WTC11 (cell line): ENCODE data around the gene PPP2R2C. TPM values are rescaled to one million over a fixed set of nuclear protein-coding genes. Genes with fewer than 3 reads are reported as not detected.

ENCODE experiments used
- ATAC-seq: fragments of 200-7000 bp; cut with Tn5 transposase; 2 replicates; pipeline ENCODE4 v1.10.0; 2021; ENCODE audit warnings: mild to moderate bottlenecking, moderate library complexity
- CTCF ChIA-PET: fragments of 300-600 bp; sonication (Branson Sonifier 250); formaldehyde crosslinking; loops from one replicate; lab custom pipeline; 2021; ENCODE audit warnings: antibody characterized with exemption; lab: Charles Lee
- POLR2A ChIA-PET: fragments of 350-600 bp; sonication (Branson Sonifier 250); formaldehyde crosslinking; loops from one replicate; lab custom pipeline; 2021; ENCODE audit warnings: antibody characterized with exemption; lab: Charles Lee
- DNase-seq: peaks from one replicate; pipeline ENCODE4 v3.0.0; 2021; ENCODE audit warnings: low spot score
- H3K27ac Mint-ChIP-seq: 2 replicates; pipeline ENCODE4 v1.8.0; 2021; ENCODE audit warnings: mixed read lengths
- H3K27me3 Mint-ChIP-seq: 2 replicates; pipeline ENCODE4 v1.8.0; 2021; ENCODE audit warnings: low read depth, mild to moderate bottlenecking, moderate library complexity, mixed read lengths
- H3K36me3 Mint-ChIP-seq: 2 replicates; pipeline ENCODE4 v1.8.0; 2021; ENCODE audit warnings: mixed read lengths
- H3K4me1 Mint-ChIP-seq: 2 replicates; pipeline ENCODE4 v1.8.0; 2022; ENCODE audit warnings: mixed read lengths
- H3K4me3 Mint-ChIP-seq: 2 replicates; pipeline ENCODE4 v1.8.0; 2021; ENCODE audit warnings: mild to moderate bottlenecking, moderate library complexity, mixed read lengths
- H3K9me3 Mint-ChIP-seq: 2 replicates; pipeline ENCODE4 v1.8.0; 2021; ENCODE audit warnings: mixed read lengths
- ATF1 ChIP-seq: sonication (generic); formaldehyde crosslinking; IDR thresholded peaks from 2 replicates; pipeline ENCODE4 v1.8.1; 2023; ENCODE audit warnings: mild to moderate bottlenecking, moderate library complexity, missing genetic modification reagents
- ELF4 ChIP-seq: sonication (generic); formaldehyde crosslinking; IDR thresholded peaks from 2 replicates; pipeline ENCODE4 v1.8.1; 2022; ENCODE audit warnings: low read depth, mild to moderate bottlenecking, moderate library complexity, missing genetic modification reagents
- EMX1 ChIP-seq: fragments of 250-450 bp; sonication (Bioruptor Pico); IDR thresholded peaks from 2 replicates; pipeline ENCODE4 v1.8.0; 2021; ENCODE audit warnings: mild to moderate bottlenecking
- FOXK1 ChIP-seq: sonication (generic); formaldehyde crosslinking; IDR thresholded peaks from 2 replicates; pipeline ENCODE4 v1.8.0; 2022; ENCODE audit warnings: mild to moderate bottlenecking, moderate library complexity, missing genetic modification reagents
- HMGA2 ChIP-seq: fragments of 250-450 bp; sonication (Bioruptor Pico); IDR thresholded peaks from 2 replicates; pipeline ENCODE4 v1.4.0; 2021; ENCODE audit warnings: mild to moderate bottlenecking, moderate library complexity
- NFATC4 ChIP-seq: fragments of 250-450 bp; sonication (Bioruptor Pico); IDR thresholded peaks from 2 replicates; pipeline ENCODE4 v1.9.0; 2021; ENCODE audit warnings: mild to moderate bottlenecking
- NFYB ChIP-seq: sonication (generic); formaldehyde crosslinking; conservative IDR thresholded peaks from 2 replicates; pipeline ENCODE4 v1.8.0; 2022; ENCODE audit warnings: low read depth, missing genetic modification reagents
- NR3C1 ChIP-seq: sonication (generic); formaldehyde crosslinking; conservative IDR thresholded peaks from 2 replicates; pipeline ENCODE4 v1.8.1; 2023; ENCODE audit warnings: low read depth, mild to moderate bottlenecking, missing genetic modification reagents
- RORB ChIP-seq: fragments of 250-450 bp; sonication (Bioruptor Pico); IDR thresholded peaks from 2 replicates; pipeline ENCODE4 v1.9.0; 2021; ENCODE audit warnings: mild to moderate bottlenecking
- SMAD4 ChIP-seq: sonication (generic); formaldehyde crosslinking; IDR thresholded peaks from 2 replicates; pipeline ENCODE4 v1.8.0; 2022; ENCODE audit warnings: mild to moderate bottlenecking, missing genetic modification reagents
- ZNF232 ChIP-seq: sonication (generic); formaldehyde crosslinking; IDR thresholded peaks from 2 replicates; pipeline ENCODE4 v1.8.0; 2022; ENCODE audit warnings: mild to moderate bottlenecking, missing genetic modification reagents
- ZNF416 ChIP-seq: fragments of 250-450 bp; sonication (Bioruptor Pico); IDR thresholded peaks from 2 replicates; pipeline ENCODE4 v1.9.0; 2021; ENCODE audit warnings: mild to moderate bottlenecking, inconsistent platforms
- ZNF423 ChIP-seq: fragments of 250-450 bp; sonication (Bioruptor Pico); IDR thresholded peaks from 2 replicates; pipeline ENCODE4 v2.1.2; 2022; ENCODE audit warnings: mild to moderate bottlenecking, moderate library complexity
- total RNA-seq: library from RNA; stranded (reverse); gene quantifications from 3 replicates; pipeline ENCODE4 v1.2.3, GENCODE V29; 2021
- TF ChIP-seq, protein P1 (sequence below): sonication (generic); formaldehyde crosslinking; IDR thresholded peaks from 2 replicates; pipeline ENCODE4 v1.8.1; 2023; ENCODE audit warnings: mild to moderate bottlenecking, missing genetic modification reagents, borderline replicate concordance
- TF ChIP-seq, protein P2 (sequence below): fragments of 250-450 bp; sonication (Bioruptor Pico); IDR thresholded peaks from 2 replicates; pipeline ENCODE4 v1.9.0; 2021; ENCODE audit warnings: mild to moderate bottlenecking
- TF ChIP-seq, protein P3 (sequence below): sonication (generic); formaldehyde crosslinking; IDR thresholded peaks from 2 replicates; pipeline ENCODE4 v1.8.0; 2023; ENCODE audit warnings: missing genetic modification reagents
- TF ChIP-seq, protein P4 (sequence below): sonication (generic); formaldehyde crosslinking; IDR thresholded peaks from 2 replicates; pipeline ENCODE4 v1.8.0; 2022; ENCODE audit warnings: missing genetic modification reagents
- TF ChIP-seq, protein P5 (sequence below): sonication (generic); formaldehyde crosslinking; IDR thresholded peaks from 2 replicates; pipeline ENCODE4 v1.8.1; 2023; ENCODE audit warnings: mild to moderate bottlenecking, missing genetic modification reagents
- TF ChIP-seq, protein P6 (sequence below): sonication (generic); formaldehyde crosslinking; IDR thresholded peaks from 2 replicates; pipeline ENCODE4 v1.8.1; 2022; ENCODE audit warnings: missing genetic modification reagents, borderline replicate concordance
- TF ChIP-seq, protein P7 (sequence below): sonication (generic); formaldehyde crosslinking; conservative IDR thresholded peaks from 2 replicates; pipeline ENCODE4 v1.8.1; 2022; ENCODE audit warnings: mild to moderate bottlenecking, missing genetic modification reagents

The PPP2R2C gene
- total RNA-seq, 1 experiment from 2014 or later: 11.5 TPM

DNA sequence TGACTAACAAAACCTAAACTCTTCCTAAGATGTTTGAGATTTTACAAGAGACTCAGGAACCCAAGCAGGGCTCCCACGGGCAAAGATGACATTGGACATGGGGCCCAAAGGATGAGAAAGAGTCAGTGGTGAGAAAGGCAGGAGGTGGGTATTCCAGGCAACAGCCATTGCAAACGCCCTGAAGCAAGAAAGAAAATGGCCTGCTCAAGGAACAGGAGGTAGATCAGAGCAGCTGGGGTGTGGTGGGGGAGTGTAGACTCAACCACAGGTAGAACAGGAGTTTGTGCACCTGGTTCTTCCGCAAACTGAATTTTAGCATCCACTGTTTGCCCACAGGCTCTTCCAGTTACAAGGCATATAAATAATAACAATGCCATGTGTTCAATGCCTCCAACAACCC, 3.3 kb downstream of the PPP2R2C start (continued):
- TF ChIP-seq, protein P1, sequence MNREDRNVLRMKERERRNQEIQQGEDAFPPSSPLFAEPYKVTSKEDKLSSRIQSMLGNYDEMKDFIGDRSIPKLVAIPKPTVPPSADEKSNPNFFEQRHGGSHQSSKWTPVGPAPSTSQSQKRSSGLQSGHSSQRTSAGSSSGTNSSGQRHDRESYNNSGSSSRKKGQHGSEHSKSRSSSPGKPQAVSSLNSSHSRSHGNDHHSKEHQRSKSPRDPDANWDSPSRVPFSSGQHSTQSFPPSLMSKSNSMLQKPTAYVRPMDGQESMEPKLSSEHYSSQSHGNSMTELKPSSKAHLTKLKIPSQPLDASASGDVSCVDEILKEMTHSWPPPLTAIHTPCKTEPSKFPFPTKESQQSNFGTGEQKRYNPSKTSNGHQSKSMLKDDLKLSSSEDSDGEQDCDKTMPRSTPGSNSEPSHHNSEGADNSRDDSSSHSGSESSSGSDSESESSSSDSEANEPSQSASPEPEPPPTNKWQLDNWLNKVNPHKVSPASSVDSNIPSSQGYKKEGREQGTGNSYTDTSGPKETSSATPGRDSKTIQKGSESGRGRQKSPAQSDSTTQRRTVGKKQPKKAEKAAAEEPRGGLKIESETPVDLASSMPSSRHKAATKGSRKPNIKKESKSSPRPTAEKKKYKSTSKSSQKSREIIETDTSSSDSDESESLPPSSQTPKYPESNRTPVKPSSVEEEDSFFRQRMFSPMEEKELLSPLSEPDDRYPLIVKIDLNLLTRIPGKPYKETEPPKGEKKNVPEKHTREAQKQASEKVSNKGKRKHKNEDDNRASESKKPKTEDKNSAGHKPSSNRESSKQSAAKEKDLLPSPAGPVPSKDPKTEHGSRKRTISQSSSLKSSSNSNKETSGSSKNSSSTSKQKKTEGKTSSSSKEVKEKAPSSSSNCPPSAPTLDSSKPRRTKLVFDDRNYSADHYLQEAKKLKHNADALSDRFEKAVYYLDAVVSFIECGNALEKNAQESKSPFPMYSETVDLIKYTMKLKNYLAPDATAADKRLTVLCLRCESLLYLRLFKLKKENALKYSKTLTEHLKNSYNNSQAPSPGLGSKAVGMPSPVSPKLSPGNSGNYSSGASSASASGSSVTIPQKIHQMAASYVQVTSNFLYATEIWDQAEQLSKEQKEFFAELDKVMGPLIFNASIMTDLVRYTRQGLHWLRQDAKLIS (CRISPR knock-in tag): no peak
- TF ChIP-seq, all 79 proteins: peak for 0

DNA sequence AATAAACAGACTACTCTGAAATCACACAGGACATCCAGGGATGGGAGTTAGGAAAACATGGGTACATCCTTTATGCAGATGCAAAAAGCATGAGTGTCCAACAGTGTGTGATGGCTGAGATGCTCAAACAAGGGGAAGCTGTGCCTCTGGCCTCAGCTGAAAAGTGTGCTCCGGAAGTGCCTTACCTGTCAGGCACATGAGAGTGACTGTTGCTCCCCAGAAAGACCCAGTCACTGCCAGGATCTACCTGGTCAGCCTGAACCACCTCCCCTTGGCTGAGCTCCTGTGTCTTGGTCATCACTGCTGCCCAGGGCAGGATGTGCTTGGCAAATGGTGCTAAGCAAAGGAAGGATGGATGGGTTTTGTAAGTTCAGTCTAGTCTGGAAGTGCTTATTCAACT, 4.0 kb downstream of the PPP2R2C start:
- H3K27me3 Mint-ChIP-seq: peaks cover 48% of the 10 kb centered on the region
- no peaks in the 10 kb centered on the region for H3K9me3 Mint-ChIP-seq
- no peaks in the 10 kb centered on the region for H3K36me3 Mint-ChIP-seq
- ChIA-PET CTCF (no interaction called here), POLR2A (no interaction called here)
- no peak for TF ChIP-seq SMAD4 (CRISPR knock-in tag)
- TF ChIP-seq ZNF423 (CRISPR knock-in tag): no peak
- TF ChIP-seq HMGA2: no peak
- no peak for TF ChIP-seq NFATC4 (CRISPR knock-in tag)
- TF ChIP-seq NFYB (CRISPR knock-in tag): no peak
- TF ChIP-seq, protein P2, sequence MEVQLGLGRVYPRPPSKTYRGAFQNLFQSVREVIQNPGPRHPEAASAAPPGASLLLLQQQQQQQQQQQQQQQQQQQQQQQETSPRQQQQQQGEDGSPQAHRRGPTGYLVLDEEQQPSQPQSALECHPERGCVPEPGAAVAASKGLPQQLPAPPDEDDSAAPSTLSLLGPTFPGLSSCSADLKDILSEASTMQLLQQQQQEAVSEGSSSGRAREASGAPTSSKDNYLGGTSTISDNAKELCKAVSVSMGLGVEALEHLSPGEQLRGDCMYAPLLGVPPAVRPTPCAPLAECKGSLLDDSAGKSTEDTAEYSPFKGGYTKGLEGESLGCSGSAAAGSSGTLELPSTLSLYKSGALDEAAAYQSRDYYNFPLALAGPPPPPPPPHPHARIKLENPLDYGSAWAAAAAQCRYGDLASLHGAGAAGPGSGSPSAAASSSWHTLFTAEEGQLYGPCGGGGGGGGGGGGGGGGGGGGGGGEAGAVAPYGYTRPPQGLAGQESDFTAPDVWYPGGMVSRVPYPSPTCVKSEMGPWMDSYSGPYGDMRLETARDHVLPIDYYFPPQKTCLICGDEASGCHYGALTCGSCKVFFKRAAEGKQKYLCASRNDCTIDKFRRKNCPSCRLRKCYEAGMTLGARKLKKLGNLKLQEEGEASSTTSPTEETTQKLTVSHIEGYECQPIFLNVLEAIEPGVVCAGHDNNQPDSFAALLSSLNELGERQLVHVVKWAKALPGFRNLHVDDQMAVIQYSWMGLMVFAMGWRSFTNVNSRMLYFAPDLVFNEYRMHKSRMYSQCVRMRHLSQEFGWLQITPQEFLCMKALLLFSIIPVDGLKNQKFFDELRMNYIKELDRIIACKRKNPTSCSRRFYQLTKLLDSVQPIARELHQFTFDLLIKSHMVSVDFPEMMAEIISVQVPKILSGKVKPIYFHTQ (CRISPR knock-in tag): no peak
- TF ChIP-seq EMX1 (CRISPR knock-in tag): no peak
- TF ChIP-seq, protein P3, sequence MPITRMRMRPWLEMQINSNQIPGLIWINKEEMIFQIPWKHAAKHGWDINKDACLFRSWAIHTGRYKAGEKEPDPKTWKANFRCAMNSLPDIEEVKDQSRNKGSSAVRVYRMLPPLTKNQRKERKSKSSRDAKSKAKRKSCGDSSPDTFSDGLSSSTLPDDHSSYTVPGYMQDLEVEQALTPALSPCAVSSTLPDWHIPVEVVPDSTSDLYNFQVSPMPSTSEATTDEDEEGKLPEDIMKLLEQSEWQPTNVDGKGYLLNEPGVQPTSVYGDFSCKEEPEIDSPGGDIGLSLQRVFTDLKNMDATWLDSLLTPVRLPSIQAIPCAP (CRISPR knock-in tag): no peak
- TF ChIP-seq ZNF232 (CRISPR knock-in tag): no peak
- TF ChIP-seq ATF1 (CRISPR knock-in tag): no peak
- TF ChIP-seq, protein P4, sequence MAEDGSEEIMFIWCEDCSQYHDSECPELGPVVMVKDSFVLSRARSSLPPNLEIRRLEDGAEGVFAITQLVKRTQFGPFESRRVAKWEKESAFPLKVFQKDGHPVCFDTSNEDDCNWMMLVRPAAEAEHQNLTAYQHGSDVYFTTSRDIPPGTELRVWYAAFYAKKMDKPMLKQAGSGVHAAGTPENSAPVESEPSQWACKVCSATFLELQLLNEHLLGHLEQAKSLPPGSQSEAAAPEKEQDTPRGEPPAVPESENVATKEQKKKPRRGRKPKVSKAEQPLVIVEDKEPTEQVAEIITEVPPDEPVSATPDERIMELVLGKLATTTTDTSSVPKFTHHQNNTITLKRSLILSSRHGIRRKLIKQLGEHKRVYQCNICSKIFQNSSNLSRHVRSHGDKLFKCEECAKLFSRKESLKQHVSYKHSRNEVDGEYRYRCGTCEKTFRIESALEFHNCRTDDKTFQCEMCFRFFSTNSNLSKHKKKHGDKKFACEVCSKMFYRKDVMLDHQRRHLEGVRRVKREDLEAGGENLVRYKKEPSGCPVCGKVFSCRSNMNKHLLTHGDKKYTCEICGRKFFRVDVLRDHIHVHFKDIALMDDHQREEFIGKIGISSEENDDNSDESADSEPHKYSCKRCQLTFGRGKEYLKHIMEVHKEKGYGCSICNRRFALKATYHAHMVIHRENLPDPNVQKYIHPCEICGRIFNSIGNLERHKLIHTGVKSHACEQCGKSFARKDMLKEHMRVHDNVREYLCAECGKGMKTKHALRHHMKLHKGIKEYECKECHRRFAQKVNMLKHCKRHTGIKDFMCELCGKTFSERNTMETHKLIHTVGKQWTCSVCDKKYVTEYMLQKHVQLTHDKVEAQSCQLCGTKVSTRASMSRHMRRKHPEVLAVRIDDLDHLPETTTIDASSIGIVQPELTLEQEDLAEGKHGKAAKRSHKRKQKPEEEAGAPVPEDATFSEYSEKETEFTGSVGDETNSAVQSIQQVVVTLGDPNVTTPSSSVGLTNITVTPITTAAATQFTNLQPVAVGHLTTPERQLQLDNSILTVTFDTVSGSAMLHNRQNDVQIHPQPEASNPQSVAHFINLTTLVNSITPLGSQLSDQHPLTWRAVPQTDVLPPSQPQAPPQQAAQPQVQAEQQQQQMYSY (CRISPR knock-in tag): no peak
- TF ChIP-seq, protein P5, sequence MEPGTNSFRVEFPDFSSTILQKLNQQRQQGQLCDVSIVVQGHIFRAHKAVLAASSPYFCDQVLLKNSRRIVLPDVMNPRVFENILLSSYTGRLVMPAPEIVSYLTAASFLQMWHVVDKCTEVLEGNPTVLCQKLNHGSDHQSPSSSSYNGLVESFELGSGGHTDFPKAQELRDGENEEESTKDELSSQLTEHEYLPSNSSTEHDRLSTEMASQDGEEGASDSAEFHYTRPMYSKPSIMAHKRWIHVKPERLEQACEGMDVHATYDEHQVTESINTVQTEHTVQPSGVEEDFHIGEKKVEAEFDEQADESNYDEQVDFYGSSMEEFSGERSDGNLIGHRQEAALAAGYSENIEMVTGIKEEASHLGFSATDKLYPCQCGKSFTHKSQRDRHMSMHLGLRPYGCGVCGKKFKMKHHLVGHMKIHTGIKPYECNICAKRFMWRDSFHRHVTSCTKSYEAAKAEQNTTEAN: no peak
- TF ChIP-seq, protein P6, sequence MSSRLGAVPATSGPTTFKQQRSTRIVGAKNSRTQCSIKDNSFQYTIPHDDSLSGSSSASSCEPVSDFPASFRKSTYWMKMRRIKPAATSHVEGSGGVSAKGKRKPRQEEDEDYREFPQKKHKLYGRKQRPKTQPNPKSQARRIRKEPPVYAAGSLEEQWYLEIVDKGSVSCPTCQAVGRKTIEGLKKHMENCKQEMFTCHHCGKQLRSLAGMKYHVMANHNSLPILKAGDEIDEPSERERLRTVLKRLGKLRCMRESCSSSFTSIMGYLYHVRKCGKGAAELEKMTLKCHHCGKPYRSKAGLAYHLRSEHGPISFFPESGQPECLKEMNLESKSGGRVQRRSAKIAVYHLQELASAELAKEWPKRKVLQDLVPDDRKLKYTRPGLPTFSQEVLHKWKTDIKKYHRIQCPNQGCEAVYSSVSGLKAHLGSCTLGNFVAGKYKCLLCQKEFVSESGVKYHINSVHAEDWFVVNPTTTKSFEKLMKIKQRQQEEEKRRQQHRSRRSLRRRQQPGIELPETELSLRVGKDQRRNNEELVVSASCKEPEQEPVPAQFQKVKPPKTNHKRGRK (CRISPR knock-in tag): no peak
- TF ChIP-seq, protein P7, sequence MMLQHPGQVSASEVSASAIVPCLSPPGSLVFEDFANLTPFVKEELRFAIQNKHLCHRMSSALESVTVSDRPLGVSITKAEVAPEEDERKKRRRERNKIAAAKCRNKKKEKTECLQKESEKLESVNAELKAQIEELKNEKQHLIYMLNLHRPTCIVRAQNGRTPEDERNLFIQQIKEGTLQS (CRISPR knock-in tag): no peak
- no peak for TF ChIP-seq ELF4 (CRISPR knock-in tag)
- TF ChIP-seq RORB (CRISPR knock-in tag): no peak
- no peak for TF ChIP-seq ZNF416 (CRISPR knock-in tag)
- no peak for TF ChIP-seq FOXK1 (CRISPR knock-in tag)
- TF ChIP-seq NR3C1 (CRISPR knock-in tag): no peak
- ATAC-seq (no peak), DNase-seq (no peak)
- H3K4me3 Mint-ChIP-seq: no peak overlapping the region
- H3K27ac Mint-ChIP-seq: no peak overlapping the region
- H3K4me1 Mint-ChIP-seq: peaks cover 11% of the 10 kb centered on the region
